Body of pancreas (tissue), 4 donors: ENCODE results near the gene LACTBL1.

Experiments used
- CTCF ChIP-seq, 7 experiments: fragments of 450-650 bp in 4 of 7; fragments of 200-600 bp in 3 of 7; sonication (generic) in 3 of 7; IDR thresholded peaks; one replicate each; pipeline ENCODE4 v1.5.1; 2016 to 2019; ENCODE audit warnings: antibody characterized with exemption in 7 of 7
- POLR2A ChIP-seq, 3 donors: fragments of 450-650 bp; IDR thresholded peaks; one replicate each; pipeline ENCODE4 v1.6.1; 2016; ENCODE audit warnings: antibody characterized with exemption in 3 of 3, mild to moderate bottlenecking in 2 of 3

- TF ChIP-seq POLR2A (IDR thresholded peaks at IDR 0.05), result no peak
- TF ChIP-seq CTCF (IDR thresholded peaks at IDR 0.05), result no peak
These were observed 61.5 kb downstream of the LACTBL1 start for GRCh38 chr1:22910986-22911651.
